Karpas-422 (cell line): ENCODE results near the gene DPP10. TPM values are rescaled to one million over a fixed set of nuclear protein-coding genes. Genes with fewer than 3 reads are reported as not detected.

Source experiments
- DNase-seq: peaks from one replicate; pipeline ENCODE4 v3.0.0-alpha.2; 2015
- H2AFZ ChIP-seq: fragments of 200-600 bp; sonication (generic); 2 replicates; pipeline ENCODE4 v1.6.1; 2014; ENCODE audit warnings: antibody characterized with exemption, low read length, mixed read lengths
- H3K27ac ChIP-seq: fragments of 200-600 bp; sonication (generic); 2 replicates; pipeline ENCODE4 v1.5.1; 2014; ENCODE audit warnings: mild to moderate bottlenecking, low read length, moderate library complexity
- H3K27me3 ChIP-seq: fragments of 200-600 bp; sonication (generic); 2 replicates; pipeline ENCODE4 v1.6.1; 2014; ENCODE audit warnings: low read length, mixed read lengths
- H3K36me3 ChIP-seq: fragments of 200-600 bp; sonication (generic); 2 replicates; pipeline ENCODE4 v1.6.1; 2014; ENCODE audit warnings: low read length, mixed read lengths; ENCODE audit not compliant: insufficient read depth
- H3K4me1 ChIP-seq: fragments of 200-600 bp; sonication (generic); 2 replicates; pipeline ENCODE4 v1.6.1; 2014; ENCODE audit warnings: mild to moderate bottlenecking, low read length, mixed read lengths
- H3K4me2 ChIP-seq: fragments of 200-600 bp; sonication (generic); 2 replicates; pipeline ENCODE4 v1.6.1; 2014; ENCODE audit warnings: low read length, low read depth, mild to moderate bottlenecking; ENCODE audit not compliant: poor library complexity, severe bottlenecking
- H3K4me3 ChIP-seq: fragments of 200-600 bp; sonication (generic); 2 replicates; pipeline ENCODE4 v1.5.1; 2014; ENCODE audit warnings: mild to moderate bottlenecking, antibody characterized with exemption, low read length, mixed read lengths
- H3K79me2 ChIP-seq: fragments of 200-600 bp; sonication (generic); 2 replicates; pipeline ENCODE4 v1.6.1; 2014; ENCODE audit warnings: mild to moderate bottlenecking, low read length, mixed read lengths
- H3K9ac ChIP-seq: fragments of 200-600 bp; sonication (generic); 2 replicates; pipeline ENCODE4 v1.6.0; 2014; ENCODE audit warnings: low read length
- H3K9me2 ChIP-seq: fragments of 200-600 bp; sonication (generic), shearing (Covaris generic); replicated peaks from 2 replicates; pipeline ENCODE4 v1.6.0; 2014; ENCODE audit warnings: mild to moderate bottlenecking, low read length, moderate library complexity; ENCODE audit not compliant: insufficient read depth
- H3K9me3 ChIP-seq: fragments of 300-700, 200-600 bp; sonication (generic); 2 replicates; pipeline ENCODE4 v1.6.1; 2014; ENCODE audit warnings: low read length, mixed read lengths
- H4K20me1 ChIP-seq: fragments of 200-600 bp; sonication (generic); 2 replicates; pipeline ENCODE4 v1.6.1; 2014; ENCODE audit warnings: mild to moderate bottlenecking, antibody characterized with exemption, low read length, low read depth; ENCODE audit not compliant: insufficient read depth
- total RNA-seq: library from RNA; depleted of rRNA; stranded (reverse); fragments of >200 nt; shearing (Covaris generic); gene quantifications from 2 replicates; pipeline ENCODE4 v1.2.3, GENCODE V29; 2014; ENCODE audit warnings: low replicate concordance

Gene DPP10
- total RNA-seq, 1 experiment from 2014 or later = not detected

- no peak overlapping the region for H3K9ac ChIP-seq
- H3K27me3 ChIP-seq = no peaks in the 10 kb centered on the region
- H3K36me3 ChIP-seq = no peaks in the 10 kb centered on the region
- no peak overlapping the region for H3K4me2 ChIP-seq
- no peak overlapping the region for H2AFZ ChIP-seq
- H3K9me2 ChIP-seq = no peaks in the 10 kb centered on the region
- H3K4me3 ChIP-seq = no peak overlapping the region
- no peak overlapping the region for H3K27ac ChIP-seq
- no peaks in the 10 kb centered on the region for H3K79me2 ChIP-seq
- no peaks in the 10 kb centered on the region for H3K4me1 ChIP-seq
- no peak for DNase-seq
- H3K9me3 ChIP-seq = peaks cover 5% of the 10 kb centered on the region; the same call in 1 of the 2 replicates
- H4K20me1 ChIP-seq = no peaks in the 10 kb centered on the region
Observed at GRCh38 chr2:115327061-115327460, 884.6 kb downstream of the DPP10 start.

DNA sequence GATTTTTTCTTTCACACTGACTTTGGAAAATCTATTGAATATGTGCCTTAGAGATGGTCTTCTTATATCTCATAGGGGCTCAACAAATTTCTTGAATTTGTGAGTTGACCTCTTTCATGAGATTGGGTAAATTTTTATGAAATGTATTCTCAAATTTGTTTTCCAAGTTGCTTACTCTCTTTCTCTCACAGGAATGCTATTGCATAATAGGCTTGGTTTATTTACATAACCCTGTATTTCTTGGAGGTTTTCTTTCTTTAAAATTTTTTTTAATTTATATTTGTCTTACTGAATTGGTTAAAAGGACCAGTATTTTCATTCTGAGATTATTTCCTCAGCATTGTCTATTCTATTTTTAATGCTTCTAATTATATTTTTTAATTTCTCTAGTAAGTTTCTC lies 917.1 kb downstream of the DPP10 start:
- Histone ChIP-seq H2AFZ (no peak overlapping the region), H3K79me2 (no peaks in the 10 kb centered on the region), H3K4me3 (no peak overlapping the region), H3K27ac (no peak overlapping the region), H3K9me3 (peaks cover 26% of the 10 kb centered on the region), H4K20me1 (no peaks in the 10 kb centered on the region), H3K4me1 (no peaks in the 10 kb centered on the region), H3K9me2 (no peaks in the 10 kb centered on the region), H3K27me3 (no peaks in the 10 kb centered on the region), H3K9ac (no peak overlapping the region), H3K4me2 (no peak overlapping the region), H3K36me3 (no peaks in the 10 kb centered on the region)
- DNase-seq = no peak

- H3K79me2 ChIP-seq = no peaks in the 10 kb centered on the region
- H3K4me1 ChIP-seq = no peaks in the 10 kb centered on the region
- H2AFZ ChIP-seq = no peak overlapping the region
- no peaks in the 10 kb centered on the region for H4K20me1 ChIP-seq
- H3K4me3 ChIP-seq = no peak overlapping the region
- H3K9ac ChIP-seq = no peak overlapping the region
- no peaks in the 10 kb centered on the region for H3K27me3 ChIP-seq
- H3K27ac ChIP-seq = no peak overlapping the region
- DNase-seq = no peak
- H3K36me3 ChIP-seq = no peaks in the 10 kb centered on the region
- H3K9me3 ChIP-seq = peaks cover 24% of the 10 kb centered on the region
- no peaks in the 10 kb centered on the region for H3K9me2 ChIP-seq
- H3K4me2 ChIP-seq = no peak overlapping the region
Observed at GRCh38 chr2:115364093-115364492, 921.7 kb downstream of the DPP10 start.

DNA sequence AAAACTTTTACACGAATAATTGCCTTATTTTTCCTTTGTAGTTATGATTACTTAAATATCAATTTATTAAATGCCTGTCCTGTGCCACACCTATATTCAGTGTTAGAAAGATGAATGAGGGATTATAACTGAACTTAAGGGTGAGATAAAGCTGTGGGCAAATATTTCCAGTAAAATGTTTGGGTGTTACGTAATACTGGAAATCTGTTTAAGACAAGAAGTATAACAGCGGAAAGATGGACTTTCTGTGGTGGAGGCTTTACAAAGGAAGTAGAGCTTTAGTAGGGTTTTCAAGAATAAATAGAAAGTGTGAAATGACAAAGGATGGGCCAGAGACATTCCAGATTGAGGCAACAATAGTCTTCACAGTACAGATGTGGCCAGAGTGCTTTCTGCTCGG lies 927.0 kb downstream of the DPP10 start:
- no peaks in the 10 kb centered on the region for H4K20me1 ChIP-seq
- no peaks in the 10 kb centered on the region for H3K4me1 ChIP-seq
- no peak overlapping the region for H2AFZ ChIP-seq
- no peak overlapping the region for H3K4me3 ChIP-seq
- H3K4me2 ChIP-seq = no peak overlapping the region
- H3K9ac ChIP-seq = no peak overlapping the region
- no peaks in the 10 kb centered on the region for H3K27me3 ChIP-seq
- H3K9me2 ChIP-seq = no peaks in the 10 kb centered on the region
- no peak for DNase-seq
- no peak overlapping the region for H3K27ac ChIP-seq
- no peaks in the 10 kb centered on the region for H3K36me3 ChIP-seq
- H3K79me2 ChIP-seq = no peaks in the 10 kb centered on the region
- H3K9me3 ChIP-seq = peaks cover 26% of the 10 kb centered on the region

- no peak overlapping the region for H3K27ac ChIP-seq
- DNase-seq = no peak
- H3K79me2 ChIP-seq = no peaks in the 10 kb centered on the region
- H3K4me1 ChIP-seq = no peaks in the 10 kb centered on the region
- no peak overlapping the region for H3K4me3 ChIP-seq
- no peak overlapping the region for H3K9ac ChIP-seq
- H3K4me2 ChIP-seq = no peak overlapping the region
- no peaks in the 10 kb centered on the region for H3K36me3 ChIP-seq
- no peaks in the 10 kb centered on the region for H4K20me1 ChIP-seq
- H3K27me3 ChIP-seq = no peaks in the 10 kb centered on the region
- H3K9me2 ChIP-seq = no peaks in the 10 kb centered on the region
- H3K9me3 ChIP-seq = peaks cover 19% of the 10 kb centered on the region
- H2AFZ ChIP-seq = no peak overlapping the region
Observed at GRCh38 chr2:115374981-115375380, 932.5 kb downstream of the DPP10 start.

DNA sequence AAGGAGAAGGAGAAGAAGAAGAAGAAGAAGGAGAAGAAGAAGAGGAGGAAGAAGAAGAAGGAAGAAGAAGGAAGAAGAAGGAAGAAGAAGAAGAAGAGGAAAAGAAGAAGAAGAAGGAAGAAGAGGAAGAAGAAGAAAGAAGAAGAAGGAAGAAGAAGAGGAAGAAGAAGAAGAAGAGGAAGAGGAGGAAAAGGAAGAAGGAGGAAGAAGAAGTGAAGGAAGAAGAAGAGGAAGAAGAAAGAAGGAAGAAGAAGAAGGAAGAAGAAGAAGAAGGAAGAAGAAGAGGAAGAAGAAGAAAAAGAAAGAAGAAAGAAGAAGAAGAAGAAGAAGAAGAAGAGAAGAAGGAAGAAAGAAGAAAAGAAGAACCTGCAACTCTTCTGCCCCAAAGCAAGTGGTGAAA lies 942.0 kb downstream of the DPP10 start:
- no peaks in the 10 kb centered on the region for H3K4me1 ChIP-seq
- no peaks in the 10 kb centered on the region for H3K79me2 ChIP-seq
- no peak for DNase-seq
- no peaks in the 10 kb centered on the region for H3K9me2 ChIP-seq
- H4K20me1 ChIP-seq = no peaks in the 10 kb centered on the region
- H3K4me2 ChIP-seq = no peak overlapping the region
- no peak overlapping the region for H3K27ac ChIP-seq
- no peak overlapping the region for H2AFZ ChIP-seq
- no peak overlapping the region for H3K9ac ChIP-seq
- H3K36me3 ChIP-seq = no peaks in the 10 kb centered on the region
- H3K27me3 ChIP-seq = no peaks in the 10 kb centered on the region
- peaks cover 6% of the 10 kb centered on the region; the same call in 1 of the 2 replicates for H3K9me3 ChIP-seq
- no peak overlapping the region for H3K4me3 ChIP-seq

GRCh38 chr2:115386465-115386864 lies 944.0 kb downstream of the DPP10 start:
- Histone ChIP-seq H3K79me2 (no peaks in the 10 kb centered on the region), H3K9me3 (peaks cover 6% of the 10 kb centered on the region; the same call in 1 of the 2 replicates), H4K20me1 (no peaks in the 10 kb centered on the region), H3K36me3 (no peaks in the 10 kb centered on the region), H3K4me3 (no peak overlapping the region), H3K4me1 (no peaks in the 10 kb centered on the region), H2AFZ (no peak overlapping the region), H3K27me3 (no peaks in the 10 kb centered on the region), H3K9ac (no peak overlapping the region), H3K27ac (no peak overlapping the region), H3K9me2 (no peaks in the 10 kb centered on the region), H3K4me2 (no peak overlapping the region)
- DNase-seq = no peak

GRCh38 chr2:115389024-115389423 lies 946.6 kb downstream of the DPP10 start:
- H3K9me3 ChIP-seq = peaks cover 6% of the 10 kb centered on the region; the same call in 1 of the 2 replicates
- H3K9me2 ChIP-seq = no peaks in the 10 kb centered on the region
- no peak overlapping the region for H3K27ac ChIP-seq
- DNase-seq = no peak
- no peaks in the 10 kb centered on the region for H3K79me2 ChIP-seq
- no peak overlapping the region for H3K9ac ChIP-seq
- H3K27me3 ChIP-seq = no peaks in the 10 kb centered on the region
- no peaks in the 10 kb centered on the region for H3K4me1 ChIP-seq
- H4K20me1 ChIP-seq = no peaks in the 10 kb centered on the region
- no peak overlapping the region for H2AFZ ChIP-seq
- no peak overlapping the region for H3K4me2 ChIP-seq
- no peak overlapping the region for H3K4me3 ChIP-seq
- no peaks in the 10 kb centered on the region for H3K36me3 ChIP-seq
